ENCODE results near the gene NRIP3. TPM values are rescaled to one million over a fixed set of nuclear protein-coding genes. Genes with fewer than 3 reads are reported as not detected.

NRIP3 gene
- total and polyA plus RNA-seq, 2 of the 13 experiments (the other 11 are each of a cell fraction or from before 2014, with no cell fraction given) = 0.04 to 0.07 TPM

DNA sequence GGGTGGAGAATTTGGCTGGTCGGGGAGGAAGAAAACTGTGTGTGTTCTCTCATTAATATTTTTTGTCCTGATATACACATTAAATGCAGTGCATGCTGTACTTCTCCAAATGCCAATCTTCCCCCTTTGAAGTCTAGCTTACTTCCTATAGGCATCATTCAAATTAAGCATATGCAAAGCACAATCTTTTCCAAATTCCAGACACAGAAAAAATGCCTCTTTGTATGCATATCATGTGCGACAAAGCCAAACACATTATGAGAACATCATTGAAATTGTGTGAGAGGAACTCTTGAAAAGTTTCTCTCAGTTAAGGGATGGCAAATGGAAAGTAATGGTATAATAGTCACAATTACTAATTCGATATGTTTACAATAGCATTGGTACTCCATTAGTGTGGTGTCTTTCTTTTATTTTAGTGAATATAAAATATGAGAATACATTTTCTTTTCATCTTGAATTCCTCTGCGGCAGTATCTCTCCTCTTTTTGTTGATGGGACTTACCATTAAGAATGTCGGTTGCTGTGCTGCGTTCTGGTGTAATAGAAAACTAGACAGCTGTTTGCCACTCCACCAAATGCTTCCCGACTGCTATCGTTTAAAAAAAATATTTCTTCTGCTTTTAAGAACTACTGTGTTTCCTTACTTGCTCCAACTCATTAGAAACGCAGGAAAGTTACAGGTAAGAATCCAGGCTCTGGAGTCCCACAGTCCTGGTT lies 19.3 kb upstream of the NRIP3 start:
- FAIRE-seq = no peak
- no peak for ATAC-seq
- H3K9me3 ChIP-seq (ENCODE audit: low read length) = no peaks in the 10 kb centered on the region
- H3K4me3 ChIP-seq (replicated peaks in 1 of 3; ENCODE audit: insufficient read depth in 1 of 3, low read depth in 2 of 3, low read length in 3 of 3) = no peak overlapping the region
- H4K20me1 ChIP-seq (ENCODE audit: insufficient read depth, low read length) = no peaks in the 10 kb centered on the region
- 36% methylated on average over 9 of the region's 9 CpGs for WGBS (ENCODE audit: low lambda C conversion rate)
- peaks cover 0 to 32% of the 10 kb centered on the region in 2 experiments; a peak in 3 of 5 replicates for H3K27me3 ChIP-seq (ENCODE audit: control insufficient read depth in 1 of 2, insufficient read depth in 2 of 2, low read length in 2 of 2)
- H3K4me1 ChIP-seq (ENCODE audit: insufficient read depth, low read length) = no peaks in the 10 kb centered on the region
- H2AFZ ChIP-seq (ENCODE audit: low read length) = no peak overlapping the region
- no TSS peak for BruUV-seq (replicated peaks)
- intact Hi-C loops (cut with micrococcal nuclease; ENCODE audit: unreplicated experiment) = no loop called here
- ChIA-PET CTCF (ENCODE audit: low intra/inter-chr PET ratio, low total read pairs) (no interaction called here), POLR2A (no interaction called here)
- in situ Hi-C loops (cut with HindIII; ENCODE audit: extremely low pct_ligation_motif_present, low pct_unique_long_range_greater_than_20kb) = no loop called here
- H3K36me3 ChIP-seq (replicated peaks in 1 of 2; ENCODE audit: control insufficient read depth in 1 of 2, insufficient read depth in 2 of 2, low read length in 2 of 2) = no peaks in the 10 kb centered on the region
- H3K79me2 ChIP-seq (ENCODE audit: insufficient read depth, low read length) = no peaks in the 10 kb centered on the region
- H3K9ac ChIP-seq (ENCODE audit: insufficient read depth, low read depth, low read length) = no peak overlapping the region
- H3K4me2 ChIP-seq (ENCODE audit: low read depth, low read length) = no peak overlapping the region
- no peak overlapping the region for H3K27ac ChIP-seq (ENCODE audit: extremely low read length, insufficient read depth, low read length)
- DNase-seq (ENCODE audit: low spot score) = no peak
- no peak for TF ChIP-seq MIER2 (CRISPR knock-in tag; IDR thresholded peaks at IDR 0.05)
- no peak for TF ChIP-seq ZC3H4 (CRISPR knock-in tag; IDR thresholded peaks at IDR 0.05; ENCODE audit: borderline replicate concordance)
- TF ChIP-seq, protein P1, sequence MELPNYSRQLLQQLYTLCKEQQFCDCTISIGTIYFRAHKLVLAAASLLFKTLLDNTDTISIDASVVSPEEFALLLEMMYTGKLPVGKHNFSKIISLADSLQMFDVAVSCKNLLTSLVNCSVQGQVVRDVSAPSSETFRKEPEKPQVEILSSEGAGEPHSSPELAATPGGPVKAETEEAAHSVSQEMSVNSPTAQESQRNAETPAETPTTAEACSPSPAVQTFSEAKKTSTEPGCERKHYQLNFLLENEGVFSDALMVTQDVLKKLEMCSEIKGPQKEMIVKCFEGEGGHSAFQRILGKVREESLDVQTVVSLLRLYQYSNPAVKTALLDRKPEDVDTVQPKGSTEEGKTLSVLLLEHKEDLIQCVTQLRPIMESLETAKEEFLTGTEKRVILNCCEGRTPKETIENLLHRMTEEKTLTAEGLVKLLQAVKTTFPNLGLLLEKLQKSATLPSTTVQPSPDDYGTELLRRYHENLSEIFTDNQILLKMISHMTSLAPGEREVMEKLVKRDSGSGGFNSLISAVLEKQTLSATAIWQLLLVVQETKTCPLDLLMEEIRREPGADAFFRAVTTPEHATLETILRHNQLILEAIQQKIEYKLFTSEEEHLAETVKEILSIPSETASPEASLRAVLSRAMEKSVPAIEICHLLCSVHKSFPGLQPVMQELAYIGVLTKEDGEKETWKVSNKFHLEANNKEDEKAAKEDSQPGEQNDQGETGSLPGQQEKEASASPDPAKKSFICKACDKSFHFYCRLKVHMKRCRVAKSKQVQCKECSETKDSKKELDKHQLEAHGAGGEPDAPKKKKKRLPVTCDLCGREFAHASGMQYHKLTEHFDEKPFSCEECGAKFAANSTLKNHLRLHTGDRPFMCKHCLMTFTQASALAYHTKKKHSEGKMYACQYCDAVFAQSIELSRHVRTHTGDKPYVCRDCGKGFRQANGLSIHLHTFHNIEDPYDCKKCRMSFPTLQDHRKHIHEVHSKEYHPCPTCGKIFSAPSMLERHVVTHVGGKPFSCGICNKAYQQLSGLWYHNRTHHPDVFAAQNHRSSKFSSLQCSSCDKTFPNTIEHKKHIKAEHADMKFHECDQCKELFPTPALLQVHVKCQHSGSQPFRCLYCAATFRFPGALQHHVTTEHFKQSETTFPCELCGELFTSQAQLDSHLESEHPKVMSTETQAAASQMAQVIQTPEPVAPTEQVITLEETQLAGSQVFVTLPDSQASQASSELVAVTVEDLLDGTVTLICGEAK (IDR thresholded peaks at IDR 0.05) = no peak
- TF ChIP-seq, protein P1 (CRISPR knock-in tag; IDR thresholded peaks at IDR 0.05) = no peak
- TF ChIP-seq SUZ12 (IDR thresholded peaks at IDR 0.05; ENCODE audit: low read depth, low read length) = no peak
- no peak for TF ChIP-seq ZNF704 (CRISPR knock-in tag; IDR thresholded peaks at IDR 0.05; ENCODE audit: borderline replicate concordance)
- TF ChIP-seq SOX13 (IDR thresholded peaks at IDR 0.05) = no peak
- TF ChIP-seq SOX13 (CRISPR knock-in tag; conservative IDR thresholded peaks at IDR 0.05 in 1 of 2, IDR thresholded peaks at IDR 0.05 in 1 of 2) = no peak
